Endothelial cell of umbilical vein (primary cell): ENCODE results near the gene MAP4K1. TPM values are rescaled to one million over a fixed set of nuclear protein-coding genes. Genes with fewer than 3 reads are reported as not detected.

Experiments
- BruUV-seq: library from RNA; stranded (reverse); fragments of 400-500 nt; replicated peaks from 2 replicates; lab custom pipeline; 2021; lab: Mats Ljungman, UMichigan
- CTCF ChIA-PET: fragments of 300-600, 350-600 bp; sonication (Branson Sonifier 250); formaldehyde crosslinking; loops from one replicate; lab custom pipeline; 2021; ENCODE audit warnings: antibody characterized with exemption, inconsistent platforms; lab: Charles Lee
- POLR2A ChIA-PET: fragments of 300-600, 350-600 bp; sonication (Branson Sonifier 250); formaldehyde crosslinking; loops from one replicate; lab custom pipeline; 2021; ENCODE audit warnings: antibody characterized with exemption, inconsistent platforms; lab: Charles Lee
- DNase-seq: peaks from one replicate; pipeline ENCODE4 v3.0.0-alpha.2; 2011; ENCODE audit warnings: low read depth, low spot score
- FAIRE-seq: peaks from 2 replicates; lab custom pipeline; 2011; peaks lifted over from hg19 to GRCh38; lab: Jason Lieb, UNC
- H2AFZ ChIP-seq: 2 replicates; pipeline ENCODE4 v1.6.0; 2012; ENCODE audit warnings: low read depth, low read length, control low read depth, inconsistent platforms
- H3K27ac ChIP-seq: 2 replicates; pipeline ENCODE4 v1.5.1; 2011; ENCODE audit warnings: low read depth, mild to moderate bottlenecking, control low read depth, low read length, moderate library complexity; ENCODE audit not compliant: insufficient read depth
- H3K27me3 ChIP-seq, 2 experiments: 2 replicates each; pipeline versions ENCODE4 v1.6.0 to v1.6.1; 2011; ENCODE audit warnings: low read length in 2 of 2, mixed read lengths in 1 of 2; ENCODE audit not compliant: control insufficient read depth in 2 of 2, insufficient read depth in 2 of 2
- H3K36me3 ChIP-seq, 2 experiments: 2 replicates in 1 of 2; 3 replicates in 1 of 2; pipeline ENCODE4 v1.5.1; 2011; ENCODE audit warnings: low read length in 2 of 2, mild to moderate bottlenecking in 1 of 2, moderate library complexity in 1 of 2; ENCODE audit not compliant: control insufficient read depth in 2 of 2, insufficient read depth in 2 of 2; ENCODE audit errors: extremely low read depth in 1 of 2
- H3K4me1 ChIP-seq: 3 replicates; pipeline ENCODE4 v1.5.1; 2011; ENCODE audit warnings: mild to moderate bottlenecking, low read length; ENCODE audit not compliant: control insufficient read depth, insufficient read depth; ENCODE audit errors: extremely low read depth
- H3K4me2 ChIP-seq: 2 replicates; pipeline ENCODE4 v1.6.1; 2011; ENCODE audit warnings: low read length, control low read depth, mixed read lengths; ENCODE audit not compliant: insufficient read depth
- H3K4me3 ChIP-seq, 3 experiments: fragments of 200-600 bp in 1 of 3; sonication (generic), shearing (Covaris generic) in 1 of 3; replicated peaks in 1 of 3; 2 replicates each; pipeline ENCODE4 v1.5.1; 2011 to 2016; ENCODE audit warnings: control low read depth in 3 of 3, low read length in 3 of 3, mild to moderate bottlenecking in 2 of 3, inconsistent platforms in 1 of 3, low read depth in 1 of 3, moderate library complexity in 1 of 3; ENCODE audit not compliant: insufficient read depth in 1 of 3
- H3K79me2 ChIP-seq: 2 replicates; pipeline ENCODE4 v1.6.0; 2012; ENCODE audit warnings: low read length, inconsistent platforms; ENCODE audit not compliant: control insufficient read depth, insufficient read depth
- H3K9ac ChIP-seq: replicated peaks from 2 replicates; pipeline ENCODE3; 2011; ENCODE audit warnings: low read length, control low read depth; ENCODE audit not compliant: insufficient read depth; ENCODE audit errors: extremely low read depth
- H3K9me1 ChIP-seq: replicated peaks from 3 replicates; pipeline ENCODE4 v1.6.0; 2011; ENCODE audit warnings: mild to moderate bottlenecking, low read length; ENCODE audit not compliant: control insufficient read depth, insufficient read depth; ENCODE audit errors: extremely low read depth
- H3K9me3 ChIP-seq: replicated peaks from 2 replicates; pipeline ENCODE4 v1.5.1; 2012; ENCODE audit warnings: low read length, inconsistent platforms; ENCODE audit not compliant: control insufficient read depth, insufficient read depth
- H4K20me1 ChIP-seq: replicated peaks from 2 replicates; pipeline ENCODE3; 2011; ENCODE audit warnings: mild to moderate bottlenecking, low read length; ENCODE audit not compliant: control insufficient read depth, insufficient read depth; ENCODE audit errors: extremely low read depth
- EZH2 ChIP-seq: IDR thresholded peaks from 2 replicates; pipeline ENCODE4 v1.6.1; 2012; ENCODE audit warnings: borderline replicate concordance, low read depth, mild to moderate bottlenecking, moderate library complexity, low read length, inconsistent platforms; ENCODE audit not compliant: severe bottlenecking
- FOS ChIP-seq: IDR thresholded peaks from 2 replicates; pipeline ENCODE4 v1.6.1; 2011; ENCODE audit warnings: mild to moderate bottlenecking, low read length, moderate library complexity, borderline replicate concordance; ENCODE audit not compliant: insufficient read depth
- GATA2 ChIP-seq: IDR thresholded peaks from 2 replicates; pipeline ENCODE4 v1.7.0; 2011; ENCODE audit warnings: low read depth, mild to moderate bottlenecking, moderate library complexity, mixed read lengths, low read length; ENCODE audit not compliant: insufficient read length, insufficient read depth
- JUN ChIP-seq: IDR thresholded peaks from 2 replicates; pipeline ENCODE4 v1.6.1; 2011; ENCODE audit warnings: borderline replicate concordance, low read depth; ENCODE audit not compliant: insufficient read length, insufficient read depth
- MYC ChIP-seq: IDR thresholded peaks from one replicate; pipeline ENCODE4 v1.6.1; 2011; ENCODE audit warnings: mild to moderate bottlenecking, low read depth, low read length
- POLR2A ChIP-seq: IDR thresholded peaks from 2 replicates; pipeline ENCODE4 v1.6.1; 2012; ENCODE audit warnings: low read depth, mild to moderate bottlenecking, control low read depth, low read length
- POLR2AphosphoS5 ChIP-seq: IDR thresholded peaks from 2 replicates; pipeline ENCODE4 v1.6.1; 2012; ENCODE audit warnings: low read depth, mild to moderate bottlenecking, control low read depth, low read length, moderate library complexity; ENCODE audit not compliant: insufficient read depth
- dilution Hi-C: fragments of 300-500 bp; cut with MboI; formaldehyde crosslinking; loops from one replicate; pipeline ENCODE4 v1.15.0; 2019; ENCODE audit warnings: low sequenced_read_pairs; ENCODE audit not compliant: extremely low pct_ligation_motif_present
- intact Hi-C: fragments of 100-400 bp; cut with micrococcal nuclease; formaldehyde crosslinking; loops from one replicate; pipeline ENCODE4 v1.10.0; 2022
- polyA plus RNA-seq, 4 experiments: library from polyadenylated mRNA; depleted of rRNA in 3 of 4; stranded (reverse) in 3 of 4; unstranded in 1 of 4; fragments of >200 nt; gene quantifications; 2 replicates each; pipeline versions ENCODE4 v1.2.1 to v1.2.3, GENCODE V29; 2011 to 2012; ENCODE audit warnings: missing spikeins in 1 of 4
- total RNA-seq: library from RNA; stranded (reverse); gene quantifications from 2 replicates; pipeline ENCODE4 v1.2.3, GENCODE V29; 2021
- TF ChIP-seq, protein P1 (sequence below), 2 donors: IDR thresholded peaks; 1 replicate in 1 of 2; 2 replicates in 1 of 2; pipeline ENCODE4 v1.5.1; 2011; ENCODE audit warnings: low read length in 2 of 2, mild to moderate bottlenecking in 2 of 2, moderate library complexity in 2 of 2, control low read depth in 1 of 2, inconsistent platforms in 1 of 2, low read depth in 1 of 2; ENCODE audit not compliant: insufficient read depth in 1 of 2; ENCODE audit errors: extremely low read depth in 1 of 2
- TF ChIP-seq, protein P2 (sequence below): IDR thresholded peaks from 2 replicates; pipeline ENCODE4 v1.6.1; 2011; ENCODE audit not compliant: insufficient read depth, insufficient read length

MAP4K1 gene
- total and polyA plus RNA-seq, 2 donors (not counting 3 experiments of a cell fraction or from before 2014, with no cell fraction given), result 0.12 to 1.6 TPM

DNA sequence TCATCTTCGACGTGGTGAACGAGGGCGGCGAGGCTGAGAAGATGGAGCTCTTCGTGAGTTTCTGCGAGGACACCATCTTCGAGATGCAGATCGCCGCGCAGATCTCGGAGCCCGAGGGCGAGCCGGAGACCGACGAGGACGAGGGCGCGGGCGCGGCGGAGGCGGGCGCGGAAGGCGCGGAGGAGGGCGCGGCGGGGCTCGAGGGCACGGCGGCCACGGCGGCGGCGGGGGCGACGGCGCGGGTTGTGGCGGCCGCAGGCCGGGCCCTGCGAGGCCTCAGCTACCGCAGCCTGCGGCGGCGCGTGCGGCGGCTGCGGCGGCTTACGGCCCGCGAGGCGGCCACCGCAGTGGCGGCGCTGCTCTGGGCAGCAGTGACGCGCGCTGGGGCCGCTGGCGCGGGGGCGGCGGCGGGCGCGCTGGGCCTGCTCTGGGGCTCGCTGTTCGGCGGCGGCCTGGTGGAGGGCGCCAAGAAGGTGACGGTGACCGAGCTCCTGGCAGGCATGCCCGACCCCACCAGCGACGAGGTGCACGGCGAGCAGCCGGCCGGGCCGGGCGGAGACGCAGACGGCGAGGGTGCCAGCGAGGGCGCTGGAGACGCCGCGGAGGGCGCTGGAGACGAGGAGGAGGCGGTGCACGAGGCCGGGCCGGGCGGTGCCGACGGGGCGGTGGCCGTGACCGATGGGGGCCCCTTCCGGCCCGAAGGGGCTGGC, 52.6 kb downstream of the MAP4K1 start:
- Histone ChIP-seq H3K27me3 (peaks cover 2 to 6% of the 10 kb centered on the region in 2 experiments), H3K4me3 (no peak overlapping the region), H2AFZ (peak overlapping the region; percentile 66), H3K9me1 (no peaks in the 10 kb centered on the region), H3K9ac (no peak overlapping the region), H3K4me1 (no peaks in the 10 kb centered on the region), H3K27ac (no peak overlapping the region), H3K4me2 (no peak overlapping the region), H4K20me1 (no peaks in the 10 kb centered on the region), H3K36me3 (no peaks in the 10 kb centered on the region), H3K9me3 (no peaks in the 10 kb centered on the region), H3K79me2 (no peaks in the 10 kb centered on the region)
- intact Hi-C loops, result no loop called here
- TF ChIP-seq EZH2, result peak; percentile 21
- no peak for TF ChIP-seq FOS
- no peak for FAIRE-seq
- no TSS peak for BruUV-seq
- ChIA-PET POLR2A (no interaction called here), CTCF (no interaction called here)
- DNase-seq, result no peak
- dilution Hi-C loops, result no loop called here

DNA sequence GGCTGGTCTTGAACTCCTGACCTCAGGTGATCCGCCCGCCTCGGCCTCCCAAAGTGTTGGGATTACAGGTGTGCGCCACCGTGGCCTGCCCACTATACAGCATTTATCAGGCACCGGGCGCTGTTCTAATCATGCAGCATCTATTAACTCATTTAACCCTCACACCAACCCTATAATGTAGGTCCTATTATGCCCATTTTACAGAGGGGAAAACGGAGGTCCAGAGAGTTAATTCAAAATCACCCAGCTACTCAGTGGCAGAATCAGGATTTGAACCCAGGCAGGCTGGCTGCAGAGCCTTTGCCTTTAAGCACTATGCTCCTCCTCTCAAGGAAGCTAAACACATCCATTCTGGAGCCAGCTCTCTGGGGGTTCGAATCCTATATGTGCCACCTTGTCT, 54.3 kb downstream of the MAP4K1 start:
- H3K36me3 ChIP-seq, result no peaks in the 10 kb centered on the region
- H3K9ac ChIP-seq, result no peak overlapping the region
- TF ChIP-seq EZH2 (no peak), POLR2AphosphoS5 (no peak), GATA2 (no peak), FOS (no peak), MYC (no peak), JUN (no peak), POLR2A (no peak)
- TF ChIP-seq, protein P1, sequence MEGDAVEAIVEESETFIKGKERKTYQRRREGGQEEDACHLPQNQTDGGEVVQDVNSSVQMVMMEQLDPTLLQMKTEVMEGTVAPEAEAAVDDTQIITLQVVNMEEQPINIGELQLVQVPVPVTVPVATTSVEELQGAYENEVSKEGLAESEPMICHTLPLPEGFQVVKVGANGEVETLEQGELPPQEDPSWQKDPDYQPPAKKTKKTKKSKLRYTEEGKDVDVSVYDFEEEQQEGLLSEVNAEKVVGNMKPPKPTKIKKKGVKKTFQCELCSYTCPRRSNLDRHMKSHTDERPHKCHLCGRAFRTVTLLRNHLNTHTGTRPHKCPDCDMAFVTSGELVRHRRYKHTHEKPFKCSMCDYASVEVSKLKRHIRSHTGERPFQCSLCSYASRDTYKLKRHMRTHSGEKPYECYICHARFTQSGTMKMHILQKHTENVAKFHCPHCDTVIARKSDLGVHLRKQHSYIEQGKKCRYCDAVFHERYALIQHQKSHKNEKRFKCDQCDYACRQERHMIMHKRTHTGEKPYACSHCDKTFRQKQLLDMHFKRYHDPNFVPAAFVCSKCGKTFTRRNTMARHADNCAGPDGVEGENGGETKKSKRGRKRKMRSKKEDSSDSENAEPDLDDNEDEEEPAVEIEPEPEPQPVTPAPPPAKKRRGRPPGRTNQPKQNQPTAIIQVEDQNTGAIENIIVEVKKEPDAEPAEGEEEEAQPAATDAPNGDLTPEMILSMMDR (IDR thresholded peaks at IDR 0.05; ENCODE audit: extremely low read depth in 1 of 2, insufficient read depth in 1 of 2, low read depth in 1 of 2, low read length in 2 of 2), result no peak
- TF ChIP-seq, protein P2, sequence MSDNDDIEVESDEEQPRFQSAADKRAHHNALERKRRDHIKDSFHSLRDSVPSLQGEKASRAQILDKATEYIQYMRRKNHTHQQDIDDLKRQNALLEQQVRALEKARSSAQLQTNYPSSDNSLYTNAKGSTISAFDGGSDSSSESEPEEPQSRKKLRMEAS, result no peak
- H3K4me1 ChIP-seq, result no peaks in the 10 kb centered on the region
- no peak for FAIRE-seq
- no peaks in the 10 kb centered on the region for H3K79me2 ChIP-seq
- CTCF ChIA-PET, result no interaction called here
- no peak overlapping the region for H2AFZ ChIP-seq
- no peaks in the 10 kb centered on the region for H4K20me1 ChIP-seq
- POLR2A ChIA-PET, result interaction anchor here (0.6 kb wide), 1 partner anchor 16 kb away, joined by 9 read pairs; no protein-coding TSS in a partner anchor
- no peak for DNase-seq
- H3K4me3 ChIP-seq, result no peak overlapping the region
- H3K9me3 ChIP-seq, result no peaks in the 10 kb centered on the region
- H3K4me2 ChIP-seq, result no peak overlapping the region
- no peak overlapping the region for H3K27ac ChIP-seq
- BruUV-seq, result no TSS peak
- dilution Hi-C loops, result no loop called here
- peaks cover 2 to 6% of the 10 kb centered on the region in 2 experiments for H3K27me3 ChIP-seq
- intact Hi-C loops, result no loop called here
- no peaks in the 10 kb centered on the region for H3K9me1 ChIP-seq
